Right lobe of liver (tissue), 6 donors: ENCODE results near the gene AIFM2. TPM values are rescaled to one million over a fixed set of nuclear protein-coding genes. Genes with fewer than 3 reads are reported as not detected.
"Not testable (repeated sequence)": the region's sequence is repeated elsewhere in the genome, so short reads cannot be mapped to it uniquely, and the experiment has no call there.

Experiments
- ATAC-seq, 4 donors: fragments of 200-7000 bp; cut with Tn5 transposase; one replicate each; pipeline ENCODE4 v1.9.1; 2020; ENCODE audit warnings: mild to moderate bottlenecking in 4 of 4, moderate library complexity in 4 of 4
- DNase-seq, 3 donors: peaks; one replicate each; pipeline ENCODE4 v3.0.0-alpha.2; 2020
- H3K27ac ChIP-seq, 3 donors: fragments of 200-600 bp; one replicate each; pipeline ENCODE4 v1.8.0; 2022
- H3K27me3 ChIP-seq, 2 donors: fragments of 200-600 bp; one replicate each; pipeline ENCODE4 v1.8.0; 2022
- H3K36me3 ChIP-seq, 4 donors: fragments of 200-600 bp; sonication (generic) in 1 of 4; one replicate each; pipeline versions ENCODE4 v1.5.1 to v1.8.0; 2017 to 2022; ENCODE audit warnings: control low read depth in 1 of 4
- H3K4me1 ChIP-seq, 4 donors: fragments of 200-600 bp; sonication (generic) in 1 of 4; one replicate each; pipeline versions ENCODE4 v1.5.1 to v1.8.0; 2017 to 2022; ENCODE audit warnings: control low read depth in 1 of 4
- H3K4me3 ChIP-seq, 3 donors: fragments of 200-600 bp; one replicate each; pipeline ENCODE4 v1.8.0; 2022
- H3K9me3 ChIP-seq, 4 donors: fragments of 200-600 bp; sonication (generic) in 1 of 4; one replicate each; pipeline versions ENCODE4 v1.5.1 to v1.8.0; 2017 to 2022; ENCODE audit warnings: control low read depth in 1 of 4
- CTCF ChIP-seq, 4 donors: fragments of 200-600 bp in 3 of 4; fragments of 450-650 bp in 1 of 4; IDR thresholded peaks; one replicate each; pipeline versions ENCODE4 v1.5.1 to v1.8.0; 2016 to 2022; ENCODE audit warnings: antibody characterized with exemption in 4 of 4, mild to moderate bottlenecking in 2 of 4
- POLR2A ChIP-seq: fragments of 450-650 bp; IDR thresholded peaks from one replicate; pipeline ENCODE4 v1.6.1; 2017; ENCODE audit warnings: antibody characterized with exemption, mild to moderate bottlenecking
- WGBS: methylation state at CpG from one replicate; pipeline ENCODE4 v1.1.6; 2018; ENCODE audit warnings: low coverage, low lambda C conversion rate; ENCODE audit not compliant: insufficient coverage; ENCODE audit errors: missing lambda C conversion rate; 5-methylcytosine and 5-hydroxymethylcytosine counted together
- intact Hi-C, 2 donors: fragments of 100-400 bp; cut with DNase I; formaldehyde crosslinking; loops; one replicate each; pipeline versions ENCODE4 v1.11.2 to v1.14.1; 2022
- total RNA-seq, 6 experiments: library from RNA; depleted of rRNA in 2 of 6; stranded (reverse); fragments of >200 nt in 2 of 6; fragmentation: NEBNext Ultra II Directional in 3 of 6; extraction: Animal tissue kit (Norgen Biotek cat#: 25700) in 3 of 6; gene quantifications; one replicate each; pipeline versions ENCODE4 v1.1.0 to v1.2.4, GENCODE V29; 2016 to 2023
- donor health status: DM: no; HTN: yes; CAD: no.
- donor health status: DM: no; HTN: no; CAD: no.
- donor health status: DM: no; HTN: no; CAD: no.
- donor health status: DM: no; HTN: yes; CAD: no.
- donor health status: DM: no; HTN: yes; CAD: no.

AIFM2 gene
- total RNA-seq, 6 experiments from 2014 or later: 11.4 to 23.3 (median 18.2) TPM

GRCh38 chr10:70101668-70102067, 31.0 kb downstream of the AIFM2 start:
- intact Hi-C loops: no loop called here
- no peak overlapping the region for H3K4me3 ChIP-seq
- H3K9me3 ChIP-seq: no peaks in the 10 kb centered on the region
- peaks cover 0 to 5% (median 0%) of the 10 kb centered on the region in 4 donors for H3K4me1 ChIP-seq
- TF ChIP-seq CTCF (IDR thresholded peaks at IDR 0.05) (no peak), POLR2A (no peak)
- WGBS: 76% methylated on average over 3 of the region's 3 CpGs
- H3K36me3 ChIP-seq: peaks cover 0 to 2% (median 0%) of the 10 kb centered on the region in 4 donors
- DNase-seq (no peak), ATAC-seq (no peak)
- no peaks in the 10 kb centered on the region for H3K27me3 ChIP-seq
- no peak overlapping the region for H3K27ac ChIP-seq

- DNase-seq, H3K9me3 ChIP-seq, H3K4me1 ChIP-seq, H3K27me3 ChIP-seq, H3K4me3 ChIP-seq, H3K27ac ChIP-seq, intact Hi-C loops, ATAC-seq, H3K36me3 ChIP-seq: not testable (repeated sequence)
- 78% methylated on average over 5 of the region's 11 CpGs for WGBS
Measured at GRCh38 chr10:70101068-70101562, 31.5 kb downstream of the AIFM2 start.

- H3K4me3 ChIP-seq: no peak overlapping the region
- DNase-seq (no peak), ATAC-seq (no peak)
- H3K27ac ChIP-seq: no peak overlapping the region
- H3K27me3 ChIP-seq: no peaks in the 10 kb centered on the region
- peaks cover 0 to 2% (median 0%) of the 10 kb centered on the region in 4 donors for H3K36me3 ChIP-seq
- WGBS: 98% methylated on average over 3 of the region's 3 CpGs
- peaks cover 0 to 5% (median 0%) of the 10 kb centered on the region in 4 donors for H3K4me1 ChIP-seq
- H3K9me3 ChIP-seq: no peaks in the 10 kb centered on the region
- intact Hi-C loops: no loop called here
- TF ChIP-seq CTCF (IDR thresholded peaks at IDR 0.05) (no peak), POLR2A (no peak)
Measured at GRCh38 chr10:70098271-70098670, 34.4 kb downstream of the AIFM2 start.

- no peak for TF ChIP-seq CTCF (IDR thresholded peaks at IDR 0.05)
- intact Hi-C loops: no loop called here
- no peak overlapping the region for H3K27ac ChIP-seq
- peaks cover 0 to 2% (median 0%) of the 10 kb centered on the region in 4 donors for H3K36me3 ChIP-seq
- DNase-seq (no peak), ATAC-seq (no peak)
- no peaks in the 10 kb centered on the region for H3K27me3 ChIP-seq
- no peaks in the 10 kb centered on the region for H3K9me3 ChIP-seq
- no peak overlapping the region for H3K4me3 ChIP-seq
- H3K4me1 ChIP-seq: peaks cover 0 to 5% (median 0%) of the 10 kb centered on the region in 4 donors
Measured at GRCh38 chr10:70097459-70097858, 35.2 kb downstream of the AIFM2 start.

- H3K27ac ChIP-seq: no peak overlapping the region
- H3K4me3 ChIP-seq: no peak overlapping the region
- peaks cover 0 to 10% (median 2%) of the 10 kb centered on the region in 4 donors for H3K4me1 ChIP-seq
- ATAC-seq (peak in 3 of 4 donors; percentile 50 to 85 (median 55)), DNase-seq (no peak)
- no peaks in the 10 kb centered on the region for H3K27me3 ChIP-seq
- 77% methylated on average over 4 of the region's 5 CpGs for WGBS
- peaks cover 0 to 2% (median 0%) of the 10 kb centered on the region in 4 donors for H3K36me3 ChIP-seq
- H3K9me3 ChIP-seq: no peaks in the 10 kb centered on the region
- intact Hi-C loops: no loop called here
- TF ChIP-seq POLR2A (no peak), CTCF (IDR thresholded peaks at IDR 0.05) (no peak)
Measured at GRCh38 chr10:70096705-70097420, 35.8 kb downstream of the AIFM2 start.
